Esophagus muscularis mucosa (tissue), 4 donors: ENCODE results near the gene SOCS7. TPM values are rescaled to one million over a fixed set of nuclear protein-coding genes. Genes with fewer than 3 reads are reported as not detected.

Experiments used
- DNase-seq: peaks from one replicate; pipeline ENCODE4 v3.0.0-alpha.2; 2017; ENCODE audit errors: extremely low spot score
- H3K27ac ChIP-seq, 4 donors: fragments of 200-600 bp; sonication (generic); replicated peaks in 1 of 4; 1 replicate in 3 of 4; 2 replicates in 1 of 4; pipeline ENCODE4 v1.5.1; 2016 to 2019; ENCODE audit warnings: mild to moderate bottlenecking in 1 of 4
- H3K27me3 ChIP-seq, 4 donors: fragments of 200-600 bp; sonication (generic); one replicate each; pipeline versions ENCODE4 v1.5.1 to v1.6.0; 2016 to 2019
- H3K36me3 ChIP-seq, 4 donors: fragments of 200-600 bp; sonication (generic); one replicate each; pipeline ENCODE4 v1.5.1; 2016 to 2019
- H3K4me1 ChIP-seq, 4 donors: fragments of 200-600 bp; sonication (generic); one replicate each; pipeline ENCODE4 v1.5.1; 2016 to 2019
- H3K4me3 ChIP-seq, 4 donors: fragments of 200-600 bp; sonication (generic); 1 replicate in 2 of 4; 2 replicates in 2 of 4; pipeline ENCODE4 v1.5.1; 2016 to 2019; ENCODE audit warnings: mild to moderate bottlenecking in 4 of 4, moderate library complexity in 1 of 4
- H3K9me3 ChIP-seq, 4 donors: fragments of 200-600 bp; sonication (generic); 1 replicate in 3 of 4; 2 replicates in 1 of 4; pipeline ENCODE4 v1.5.1; 2016 to 2019
- CTCF ChIP-seq, 3 experiments: fragments of 200-600 bp in 2 of 3; fragments of 450-650 bp in 1 of 3; sonication (generic) in 2 of 3; IDR thresholded peaks; one replicate each; pipeline ENCODE4 v1.5.1; 2017 to 2019; ENCODE audit warnings: antibody characterized with exemption in 3 of 3, mild to moderate bottlenecking in 2 of 3, moderate library complexity in 1 of 3
- EP300 ChIP-seq: sonication (generic); formaldehyde crosslinking; IDR thresholded peaks from one replicate; pipeline ENCODE4 v1.6.1; 2017; ENCODE audit warnings: antibody characterized with exemption
- POLR2A ChIP-seq: fragments of 450-650 bp; IDR thresholded peaks from one replicate; pipeline ENCODE4 v1.6.1; 2017; ENCODE audit warnings: antibody characterized with exemption, moderate library complexity, mild to moderate bottlenecking, low read depth
- POLR2AphosphoS5 ChIP-seq, 2 donors: sonication (generic); formaldehyde crosslinking; IDR thresholded peaks; one replicate each; pipeline ENCODE4 v1.6.1; 2017; ENCODE audit warnings: antibody characterized with exemption in 2 of 2
- WGBS: methylation state at CpG from one replicate; pipeline ENCODE4 v1.1.5; 2018; 5-methylcytosine and 5-hydroxymethylcytosine counted together
- intact Hi-C: fragments of 100-400 bp; cut with DNase I; formaldehyde crosslinking; loops from one replicate; pipeline ENCODE4 v1.15.1; 2023
- total RNA-seq, 4 donors: library from RNA; depleted of rRNA; stranded (reverse); fragments of >200 nt; gene quantifications; one replicate each; pipeline versions ENCODE4 v1.1.0 to v1.2.1, GENCODE V29; 2016

The SOCS7 gene
- total RNA-seq, 4 donors from 2014 or later: 11.2 to 18.9 (median 13.5) TPM

GRCh38 chr17:38357486-38358123 lies 6.0 kb downstream of the SOCS7 start:
- no peak for DNase-seq
- 49% methylated on average over 2 of the region's 2 CpGs for WGBS
- Histone ChIP-seq H3K4me3 (no peak overlapping the region), H3K27ac (peak overlapping the region; percentile 29 to 50 (median 37)), H3K4me1 (peaks cover 51 to 70% (median 66%) of the 10 kb centered on the region in 4 donors), H3K9me3 (no peaks in the 10 kb centered on the region), H3K27me3 (no peaks in the 10 kb centered on the region), H3K36me3 (peaks cover 0 to 8% (median 3%) of the 10 kb centered on the region in 4 donors)
- intact Hi-C loops: loop anchor here (10.0 kb wide), 1 partner anchor 137 kb away; no protein-coding TSS in a partner anchor
- no peak for TF ChIP-seq POLR2A
- no peak for TF ChIP-seq CTCF (IDR thresholded peaks at IDR 0.05)
- no peak for TF ChIP-seq POLR2AphosphoS5 (IDR thresholded peaks at IDR 0.05)
- TF ChIP-seq EP300: no peak

GRCh38 chr17:38358586-38359513 lies 7.2 kb downstream of the SOCS7 start:
- H3K36me3 ChIP-seq: peaks cover 0 to 16% (median 4%) of the 10 kb centered on the region in 4 donors
- H3K4me1 ChIP-seq: peaks cover 42 to 60% (median 57%) of the 10 kb centered on the region in 4 donors
- intact Hi-C loops: loop anchor here (10.0 kb wide), 1 partner anchor 136 kb away; no protein-coding TSS in a partner anchor
- DNase-seq: no peak
- WGBS: 58% methylated on average over 9 of the region's 9 CpGs
- TF ChIP-seq EP300: no peak
- TF ChIP-seq CTCF (IDR thresholded peaks at IDR 0.05): no peak
- no peak for TF ChIP-seq POLR2AphosphoS5 (IDR thresholded peaks at IDR 0.05)
- TF ChIP-seq POLR2A: no peak
- H3K27ac ChIP-seq: peak overlapping the region in 3 of 4 donors; percentile 21 to 28 (median 22)
- no peaks in the 10 kb centered on the region for H3K27me3 ChIP-seq
- no peak overlapping the region for H3K4me3 ChIP-seq
- H3K9me3 ChIP-seq: no peaks in the 10 kb centered on the region

- Histone ChIP-seq H3K4me1 (peaks cover 21 to 30% (median 26%) of the 10 kb centered on the region in 4 donors), H3K36me3 (peaks cover 14 to 46% (median 31%) of the 10 kb centered on the region in 4 donors), H3K27me3 (no peaks in the 10 kb centered on the region), H3K9me3 (no peaks in the 10 kb centered on the region), H3K4me3 (no peak overlapping the region), H3K27ac (no peak overlapping the region)
- 85% methylated on average over 5 of the region's 5 CpGs for WGBS
- intact Hi-C loops: no loop called here
- TF ChIP-seq POLR2A (no peak), POLR2AphosphoS5 (IDR thresholded peaks at IDR 0.05) (no peak), EP300 (no peak), CTCF (IDR thresholded peaks at IDR 0.05) (no peak)
- DNase-seq: no peak
Measured at GRCh38 chr17:38361694-38362465, 10.2 kb downstream of the SOCS7 start.

- no peaks in the 10 kb centered on the region for H3K9me3 ChIP-seq
- 97% methylated on average over 5 of the region's 5 CpGs for WGBS
- no peak overlapping the region for H3K4me3 ChIP-seq
- H3K27me3 ChIP-seq: no peaks in the 10 kb centered on the region
- H3K4me1 ChIP-seq: peaks cover 13 to 19% (median 15%) of the 10 kb centered on the region in 4 donors
- no peak overlapping the region for H3K27ac ChIP-seq
- no peak for DNase-seq
- H3K36me3 ChIP-seq: peaks cover 19 to 57% (median 41%) of the 10 kb centered on the region in 4 donors
- intact Hi-C loops: no loop called here
- TF ChIP-seq CTCF (IDR thresholded peaks at IDR 0.05): no peak
- no peak for TF ChIP-seq EP300
- no peak for TF ChIP-seq POLR2A
- no peak for TF ChIP-seq POLR2AphosphoS5 (IDR thresholded peaks at IDR 0.05)
Measured at GRCh38 chr17:38363016-38363415, 11.4 kb downstream of the SOCS7 start.
